GM19035 (cell line): Measurements from ENCODE around the gene HAGHL.
"Not testable (repeated sequence)": the region's sequence is repeated elsewhere in the genome, so short reads cannot be mapped to it uniquely, and the experiment has no call there.

Source experiments
- ATAC-seq: cut with Tn5 transposase; IDR thresholded peaks from one replicate; pipeline ENCODE4 v1.9.1; 2021; ENCODE audit not compliant: unreplicated experiment

The HAGHL gene

DNA sequence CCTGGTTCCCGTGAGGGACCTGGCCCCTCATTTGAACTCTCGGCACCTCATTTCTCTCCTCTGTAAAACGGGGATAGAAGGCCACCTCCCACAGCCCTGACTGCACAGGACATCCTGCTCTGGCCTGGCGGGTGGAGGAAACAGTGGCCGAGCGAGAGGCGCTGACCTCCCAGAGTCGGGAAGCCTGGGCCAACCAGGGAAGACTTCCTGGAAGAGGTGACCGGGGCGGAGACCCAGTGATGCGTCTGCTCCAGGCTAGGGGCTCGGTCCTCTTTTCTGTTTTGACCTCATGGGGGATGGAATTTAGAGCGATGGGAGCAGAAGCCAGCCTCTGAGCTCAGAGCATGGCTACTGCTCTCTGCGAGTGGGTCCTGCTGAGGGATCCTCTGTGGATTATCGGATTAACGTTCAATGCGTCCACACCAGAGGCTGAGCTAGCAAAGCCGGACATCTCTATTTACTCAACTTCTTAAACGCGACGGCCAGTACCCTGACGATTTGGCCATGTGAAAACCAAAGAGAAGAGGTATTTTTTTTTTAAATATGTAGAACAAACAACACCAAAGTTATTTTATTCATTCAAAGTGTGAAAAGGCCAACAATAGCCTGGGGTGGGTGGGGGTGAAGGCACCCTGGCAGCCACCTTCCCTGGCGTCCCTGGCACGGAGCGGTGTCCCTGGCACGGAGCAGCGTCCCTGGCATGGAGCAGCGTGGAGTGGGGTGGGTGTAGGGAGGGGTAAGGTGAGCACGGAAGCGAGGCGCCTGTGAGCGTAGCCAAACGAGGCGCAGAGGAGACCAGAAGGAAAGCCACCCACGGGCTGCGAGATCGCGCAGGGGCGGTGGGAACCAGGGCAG, 24.5 kb downstream of the HAGHL start:
- no peak for ATAC-seq

DNA sequence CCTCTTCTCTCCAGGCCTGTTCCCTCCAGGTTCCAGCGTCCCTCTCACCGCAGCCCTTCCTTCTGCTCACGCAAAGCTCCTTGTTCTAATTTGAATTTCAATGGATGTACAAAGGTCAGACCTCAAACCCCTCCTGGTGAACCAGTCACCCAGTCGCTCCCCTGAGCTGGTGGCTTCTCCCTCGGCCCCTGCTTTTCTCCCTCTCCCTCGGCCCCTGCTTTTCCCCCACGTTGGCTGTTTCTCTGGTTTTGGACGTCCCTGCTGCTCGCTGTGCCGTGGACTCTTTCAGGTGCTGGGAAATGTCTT, 25.1 kb downstream of the HAGHL start:
- ATAC-seq = no peak

DNA sequence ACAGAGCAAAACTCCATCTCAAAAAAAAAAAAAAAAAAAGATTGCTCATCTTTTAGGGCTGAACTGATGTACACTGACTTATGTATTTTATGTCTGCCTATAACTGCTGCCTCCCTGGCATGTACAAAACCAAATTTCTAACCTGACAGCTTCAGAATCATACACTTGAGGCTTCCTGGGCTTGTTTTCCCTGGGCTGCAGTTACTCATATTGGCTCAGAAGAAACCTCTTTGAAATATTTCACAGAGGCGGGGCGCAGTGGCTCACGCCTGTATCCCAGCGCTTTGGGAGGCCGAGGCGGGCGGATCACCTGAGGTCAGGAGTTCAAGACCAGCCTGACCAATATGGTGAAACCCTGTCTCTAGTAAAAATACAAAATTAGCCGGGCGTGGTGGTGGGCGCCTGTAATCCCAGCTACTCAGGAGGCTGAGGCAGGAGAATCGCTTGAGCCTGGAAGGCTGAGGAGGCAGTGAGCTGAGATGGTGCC, 27.3 kb downstream of the HAGHL start:
- not testable (repeated sequence) for ATAC-seq

DNA sequence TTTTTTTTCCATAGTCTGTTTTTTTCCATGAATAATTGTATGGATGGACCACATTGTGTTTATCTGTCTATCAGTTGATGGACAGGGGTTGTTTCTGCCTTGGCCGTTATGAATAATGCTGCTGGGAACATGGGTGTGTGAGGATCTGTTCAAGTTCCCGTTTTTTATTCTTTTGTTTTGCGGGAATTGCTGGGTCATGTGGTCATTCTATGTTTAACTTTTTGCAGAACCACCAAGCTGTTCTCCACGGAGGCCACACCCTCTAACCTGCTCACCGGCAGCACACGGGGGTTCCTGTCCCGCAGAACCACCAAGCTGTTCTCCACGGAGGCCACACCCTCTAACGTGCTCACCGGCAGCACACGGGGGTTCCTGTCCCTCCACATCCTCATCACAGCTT, 27.8 kb downstream of the HAGHL start:
- no peak for ATAC-seq

DNA sequence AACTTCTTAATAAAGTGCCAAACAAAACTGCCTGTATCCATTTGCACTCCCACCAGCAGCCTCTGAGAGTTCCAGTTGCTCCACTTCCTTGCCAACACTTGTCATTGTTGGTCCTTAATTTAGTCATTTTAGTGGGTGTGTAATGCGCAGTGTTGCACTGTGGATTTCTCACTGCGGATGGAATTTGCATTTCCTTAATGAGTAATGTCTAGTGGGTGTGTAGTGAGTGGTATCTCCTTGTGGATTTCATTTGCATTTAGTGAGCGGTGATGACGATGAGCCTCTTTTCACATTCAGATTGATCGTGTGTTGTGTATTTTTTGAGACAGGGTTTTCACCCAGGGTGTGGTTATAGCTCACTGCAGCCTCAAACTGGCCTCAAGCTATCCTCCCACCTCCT, 29.5 kb downstream of the HAGHL start:
- ATAC-seq = no peak

DNA sequence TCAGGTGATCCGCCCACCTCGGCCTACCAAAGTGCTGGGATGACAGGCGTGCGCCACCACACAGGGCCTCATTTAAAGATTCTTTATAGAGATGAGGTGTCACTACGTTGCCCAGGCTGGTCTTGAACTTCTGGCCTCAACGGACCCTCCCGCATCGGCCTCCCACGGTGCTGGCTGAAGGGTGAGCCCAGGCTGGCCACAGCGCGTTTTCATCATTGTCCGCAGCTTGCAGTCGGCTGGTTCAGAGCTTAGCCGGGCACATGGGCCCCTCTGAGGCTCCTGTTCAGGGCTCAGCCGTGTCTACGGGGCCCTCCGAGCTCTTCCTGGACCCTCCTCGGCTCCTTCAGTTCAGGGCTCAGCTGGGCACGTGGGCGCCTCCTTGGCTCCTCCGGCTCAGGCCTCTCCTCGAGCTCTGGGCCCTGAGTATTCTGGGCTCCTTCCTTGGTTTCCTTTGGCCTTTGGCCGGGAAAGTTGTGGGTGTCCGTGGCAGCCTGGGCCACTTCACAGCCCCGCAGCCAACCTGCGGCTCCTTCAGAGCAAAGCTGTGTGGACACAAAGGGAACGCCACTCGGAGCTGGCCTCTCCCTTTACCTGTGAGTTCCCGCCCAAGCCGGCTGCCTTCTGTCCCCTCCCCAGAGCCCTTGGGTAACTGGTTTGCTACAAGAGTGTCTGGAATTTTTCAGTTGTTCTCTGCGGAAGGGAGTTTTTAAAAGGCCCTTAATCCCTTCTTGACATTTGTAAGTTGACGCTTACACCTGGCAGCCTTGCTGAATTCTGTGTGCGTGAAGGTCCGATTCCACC, 32.4 kb downstream of the HAGHL start:
- no peak for ATAC-seq

DNA sequence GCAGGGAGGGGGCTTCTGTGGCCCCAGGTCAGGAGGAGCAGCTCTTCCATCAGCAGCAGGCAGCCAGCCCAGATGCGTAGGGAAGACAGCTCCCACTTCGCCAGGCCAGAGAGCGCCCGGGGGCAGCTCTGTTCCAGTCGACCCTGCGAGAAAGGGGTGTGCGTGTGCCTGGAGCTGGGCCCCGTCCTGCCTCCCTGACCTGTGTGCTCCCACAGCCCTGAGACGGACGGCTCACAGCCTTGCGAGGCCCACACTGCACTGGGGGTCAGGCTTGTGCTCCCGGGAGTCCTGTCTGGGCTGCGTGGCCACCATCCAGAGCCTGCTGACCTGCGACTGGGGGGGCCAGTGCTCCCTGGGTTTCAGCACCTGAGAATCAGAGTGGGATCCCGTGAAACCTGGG, 33.2 kb downstream of the HAGHL start:
- ATAC-seq = no peak

DNA sequence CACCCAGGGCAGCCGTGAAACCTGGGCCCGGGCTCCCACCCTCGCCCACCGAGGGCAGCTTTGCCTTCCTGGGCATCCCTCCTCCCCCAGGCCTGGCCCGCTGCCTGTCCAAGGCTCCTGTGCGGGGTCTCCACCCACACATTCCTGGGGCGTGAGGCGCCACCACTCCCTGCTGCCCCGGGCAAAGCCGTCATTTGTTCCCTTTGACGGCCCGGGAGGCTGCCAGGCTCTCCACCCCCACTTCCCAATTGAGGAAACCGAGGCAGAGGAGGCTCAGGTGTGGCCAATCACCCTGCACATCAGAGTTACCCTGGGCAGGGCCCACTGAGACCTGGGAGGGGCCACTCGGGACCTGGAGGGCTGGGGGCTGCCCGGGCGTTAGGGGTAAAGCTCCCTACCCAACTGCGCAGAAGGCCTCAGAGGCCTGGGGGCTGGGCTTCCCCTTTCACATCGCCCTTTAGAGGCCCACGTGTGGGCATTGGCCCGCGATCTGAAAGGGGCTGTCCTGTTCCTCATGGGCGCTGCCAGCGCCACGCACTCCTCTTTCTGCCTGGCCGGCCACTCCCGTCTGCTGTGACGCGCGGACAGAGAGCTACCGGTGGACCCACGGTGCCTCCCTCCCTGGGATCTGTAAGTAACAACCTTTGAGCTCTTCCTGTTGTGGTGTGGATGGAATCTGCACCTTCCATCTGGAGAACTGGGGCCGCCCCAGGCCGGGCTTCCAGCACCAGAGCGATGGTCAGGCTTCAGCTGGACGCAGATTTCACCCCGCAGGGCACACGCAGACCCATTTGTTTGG, 33.8 kb downstream of the HAGHL start, which contains the start of gene MSLN:
Gene MSLN, plus strand, starts transcription at position 190 of the 799 bp plus-strand sequence. CDS start 1,947 bp downstream, outside the sequence.
- ATAC-seq = no peak

DNA sequence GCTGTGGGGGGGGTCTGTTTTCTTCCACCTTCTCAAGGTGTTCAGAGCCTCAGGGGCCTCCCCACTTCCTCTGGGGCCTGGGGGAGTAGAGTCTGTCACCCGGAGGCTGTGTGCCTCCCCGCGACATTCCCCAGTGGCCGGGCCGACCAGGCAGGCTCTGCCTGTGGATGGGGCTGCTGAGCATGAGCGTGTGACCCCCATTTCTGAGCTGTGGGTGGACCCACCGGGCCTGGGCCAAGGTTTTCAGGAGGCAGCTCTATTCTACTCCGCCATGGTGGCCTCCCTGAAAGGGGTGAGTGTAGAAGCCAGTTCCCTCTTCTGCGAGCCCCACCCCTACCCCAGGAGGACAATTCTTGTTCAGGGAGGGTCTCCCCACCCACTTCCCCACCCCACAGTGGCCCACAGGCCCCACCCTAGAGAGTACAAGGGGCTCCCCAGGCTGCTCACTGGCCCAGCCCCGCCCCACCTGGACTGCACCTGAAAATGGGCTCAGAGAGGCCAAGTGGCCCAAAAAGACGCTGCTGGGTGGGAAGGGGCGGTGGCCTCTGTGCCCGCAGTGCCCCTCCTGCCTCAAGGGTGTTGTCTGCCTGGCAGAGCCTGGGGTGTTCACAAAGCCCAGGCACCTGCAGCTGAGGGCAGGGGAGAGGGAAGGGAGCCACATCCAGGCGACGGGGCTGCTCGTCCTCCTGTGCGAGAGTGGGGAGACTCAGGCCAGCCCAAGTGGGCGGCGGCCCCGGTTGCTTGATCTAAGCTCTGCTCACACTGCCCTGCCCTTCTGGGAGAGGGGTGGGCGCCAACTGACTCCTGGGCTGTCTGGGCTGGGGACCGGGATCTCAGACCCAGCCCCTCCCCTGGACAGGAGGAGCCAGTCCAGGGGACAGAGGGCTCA, 35.0 kb downstream of the HAGHL start:
- ATAC-seq = no peak

DNA sequence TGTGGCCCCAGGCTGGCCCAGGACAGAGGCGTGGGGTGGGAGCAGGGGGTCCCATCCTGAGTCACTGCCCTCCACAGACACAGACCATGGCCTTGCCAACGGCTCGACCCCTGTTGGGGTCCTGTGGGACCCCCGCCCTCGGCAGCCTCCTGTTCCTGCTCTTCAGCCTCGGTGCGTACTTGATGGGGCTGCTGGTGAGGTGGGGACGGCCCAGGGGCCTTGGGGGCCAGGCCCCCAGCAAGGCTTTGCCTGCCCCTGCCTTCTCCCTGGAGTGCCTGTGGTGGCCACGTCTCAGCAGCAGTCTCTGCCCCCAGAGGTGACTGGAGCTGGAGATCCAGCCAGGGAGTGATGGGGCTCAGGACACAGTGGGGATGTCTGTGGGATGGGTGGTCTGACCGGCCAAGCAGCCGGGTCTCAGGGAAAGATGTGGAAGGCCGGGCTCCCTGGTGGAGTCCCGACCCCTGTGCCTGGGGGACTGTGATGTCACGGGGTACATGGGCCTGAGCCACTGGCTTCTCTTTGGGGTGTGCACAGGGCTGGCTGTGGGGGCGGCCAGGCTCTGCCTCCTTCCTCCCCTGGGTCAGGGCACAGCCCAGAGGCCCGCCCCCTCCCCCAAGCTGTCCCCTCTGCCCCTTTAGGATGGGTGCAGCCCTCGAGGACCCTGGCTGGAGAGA, 35.8 kb downstream of the HAGHL start:
- no peak for ATAC-seq

DNA sequence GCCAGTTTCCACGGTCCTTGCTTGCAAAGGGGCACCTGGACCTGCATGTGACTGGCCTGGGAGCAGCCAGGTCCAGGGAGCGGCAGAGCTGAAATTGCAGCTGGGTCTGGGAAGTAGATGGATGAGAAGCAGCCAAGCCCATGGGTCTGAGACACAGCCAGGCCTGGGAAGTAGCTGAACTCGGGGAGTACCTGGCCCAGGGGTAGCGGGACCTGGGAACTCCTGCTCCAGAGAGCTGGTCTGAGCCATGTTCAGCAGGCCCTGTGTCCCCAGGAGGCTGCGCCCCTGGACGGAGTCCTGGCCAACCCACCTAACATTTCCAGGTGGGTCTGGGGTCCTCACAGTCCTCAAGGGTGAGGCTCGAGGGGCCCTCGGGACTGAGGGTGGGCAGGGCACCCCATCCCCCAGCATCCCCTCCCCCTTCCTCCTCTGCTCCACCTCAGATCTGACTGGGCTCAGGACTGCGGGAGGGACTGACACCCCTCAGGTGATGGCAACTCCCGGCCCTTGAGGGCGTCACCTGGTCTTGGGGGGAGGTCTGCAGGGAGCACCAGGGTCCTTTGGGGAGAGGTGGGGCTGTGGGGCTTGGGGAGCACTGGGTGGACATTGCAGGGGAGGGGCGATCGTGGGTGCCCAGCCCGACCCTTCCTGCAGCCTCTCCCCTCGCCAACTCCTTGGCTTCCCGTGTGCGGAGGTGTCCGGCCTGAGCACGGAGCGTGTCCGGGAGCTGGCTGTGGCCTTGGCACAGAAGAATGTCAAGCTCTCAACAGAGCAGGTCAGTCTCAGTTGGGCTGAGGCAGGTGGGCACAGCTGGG, 36.7 kb downstream of the HAGHL start:
- no peak for ATAC-seq

DNA sequence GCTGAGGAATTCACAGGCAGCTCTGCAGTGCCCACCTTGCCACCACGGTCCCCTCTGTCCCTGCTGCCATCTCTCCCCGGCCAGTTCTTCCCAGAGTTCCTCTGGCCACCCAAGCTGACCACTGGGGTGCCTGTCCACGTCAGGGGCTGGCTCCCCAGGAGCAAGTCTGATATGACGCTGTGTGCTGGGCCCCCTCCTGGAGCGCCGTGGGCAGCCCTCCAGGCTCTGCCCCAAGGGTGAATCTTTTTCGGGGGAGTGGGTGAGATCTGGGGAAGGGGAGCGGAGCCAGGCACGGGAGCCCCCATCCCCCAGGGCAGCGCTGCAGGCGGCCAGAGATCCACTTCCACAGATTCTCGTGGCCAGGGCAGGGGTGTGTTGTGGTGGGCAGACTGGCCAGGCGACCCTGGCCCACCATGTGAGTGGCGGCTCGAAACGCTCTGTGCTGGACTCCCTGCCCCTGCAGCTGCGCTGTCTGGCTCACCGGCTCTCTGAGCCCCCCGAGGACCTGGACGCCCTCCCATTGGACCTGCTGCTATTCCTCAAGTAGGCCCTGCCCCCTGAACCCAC, 37.4 kb downstream of the HAGHL start:
- ATAC-seq = no peak

DNA sequence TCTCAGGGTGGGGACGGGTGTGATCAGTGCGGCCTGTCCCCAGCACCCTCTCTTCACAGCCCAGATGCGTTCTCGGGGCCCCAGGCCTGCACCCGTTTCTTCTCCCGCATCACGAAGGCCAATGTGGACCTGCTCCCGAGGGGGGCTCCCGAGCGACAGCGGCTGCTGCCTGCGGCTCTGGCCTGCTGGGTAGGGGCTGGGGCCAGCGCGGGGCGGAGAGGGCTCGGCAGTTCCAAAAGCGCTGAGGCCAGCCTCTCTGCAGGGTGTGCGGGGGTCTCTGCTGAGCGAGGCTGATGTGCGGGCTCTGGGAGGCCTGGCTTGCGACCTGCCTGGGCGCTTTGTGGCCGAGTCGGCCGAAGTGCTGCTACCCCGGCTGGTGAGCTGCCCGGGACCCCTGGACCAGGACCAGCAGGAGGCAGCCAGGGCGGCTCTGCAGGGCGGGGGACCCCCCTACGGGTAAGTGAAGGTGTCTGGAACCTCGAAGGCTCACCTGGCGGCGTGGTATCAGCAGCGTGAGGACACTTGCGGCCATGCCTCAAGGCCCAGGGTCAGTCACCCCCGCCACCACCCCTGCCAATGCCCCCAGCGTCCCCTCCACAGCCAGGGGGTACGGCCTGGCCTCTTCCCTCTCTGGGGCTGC, 38.1 kb downstream of the HAGHL start:
- no peak for ATAC-seq

DNA sequence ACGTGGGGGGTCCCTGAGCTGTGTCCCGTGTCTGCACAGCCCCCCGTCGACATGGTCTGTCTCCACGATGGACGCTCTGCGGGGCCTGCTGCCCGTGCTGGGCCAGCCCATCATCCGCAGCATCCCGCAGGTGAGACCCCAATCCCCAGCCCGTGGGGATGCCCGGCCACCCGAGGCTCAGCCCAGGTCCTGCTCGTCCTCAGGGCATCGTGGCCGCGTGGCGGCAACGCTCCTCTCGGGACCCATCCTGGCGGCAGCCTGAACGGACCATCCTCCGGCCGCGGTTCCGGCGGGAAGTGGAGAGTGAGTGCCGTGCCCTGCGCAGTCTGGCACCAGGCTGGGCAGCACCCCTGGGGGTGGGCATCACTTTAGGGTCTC, 38.6 kb downstream of the HAGHL start:
- no peak for ATAC-seq

DNA sequence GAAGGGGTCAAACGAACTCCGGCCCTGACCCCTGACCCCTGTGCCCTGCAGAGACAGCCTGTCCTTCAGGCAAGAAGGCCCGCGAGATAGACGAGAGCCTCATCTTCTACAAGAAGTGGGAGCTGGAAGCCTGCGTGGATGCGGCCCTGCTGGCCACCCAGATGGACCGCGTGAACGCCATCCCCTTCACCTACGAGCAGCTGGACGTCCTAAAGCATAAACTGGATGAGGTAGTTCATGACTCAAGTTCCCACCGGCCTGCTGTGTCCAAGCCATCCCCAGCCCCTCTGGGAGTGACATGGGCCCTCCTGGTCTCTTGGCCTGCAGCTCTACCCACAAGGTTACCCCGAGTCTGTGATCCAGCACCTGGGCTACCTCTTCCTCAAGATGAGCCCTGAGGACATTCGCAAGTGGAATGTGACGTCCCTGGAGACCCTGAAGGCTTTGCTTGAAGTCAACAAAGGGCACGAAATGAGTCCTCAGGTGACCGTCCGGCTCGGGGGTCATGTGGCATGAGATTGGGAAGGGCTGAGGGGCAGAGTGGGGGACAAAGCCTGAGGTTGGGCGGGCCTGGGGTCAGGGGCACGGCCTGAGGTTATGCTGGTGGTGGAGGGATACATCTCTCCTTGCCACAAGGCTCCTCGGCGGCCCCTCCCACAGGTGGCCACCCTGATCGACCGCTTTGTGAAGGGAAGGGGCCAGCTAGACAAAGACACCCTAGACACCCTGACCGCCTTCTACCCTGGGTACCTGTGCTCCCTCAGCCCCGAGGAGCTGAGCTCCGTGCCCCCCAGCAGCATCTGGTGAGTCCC, 39.3 kb downstream of the HAGHL start:
- ATAC-seq = no peak

DNA sequence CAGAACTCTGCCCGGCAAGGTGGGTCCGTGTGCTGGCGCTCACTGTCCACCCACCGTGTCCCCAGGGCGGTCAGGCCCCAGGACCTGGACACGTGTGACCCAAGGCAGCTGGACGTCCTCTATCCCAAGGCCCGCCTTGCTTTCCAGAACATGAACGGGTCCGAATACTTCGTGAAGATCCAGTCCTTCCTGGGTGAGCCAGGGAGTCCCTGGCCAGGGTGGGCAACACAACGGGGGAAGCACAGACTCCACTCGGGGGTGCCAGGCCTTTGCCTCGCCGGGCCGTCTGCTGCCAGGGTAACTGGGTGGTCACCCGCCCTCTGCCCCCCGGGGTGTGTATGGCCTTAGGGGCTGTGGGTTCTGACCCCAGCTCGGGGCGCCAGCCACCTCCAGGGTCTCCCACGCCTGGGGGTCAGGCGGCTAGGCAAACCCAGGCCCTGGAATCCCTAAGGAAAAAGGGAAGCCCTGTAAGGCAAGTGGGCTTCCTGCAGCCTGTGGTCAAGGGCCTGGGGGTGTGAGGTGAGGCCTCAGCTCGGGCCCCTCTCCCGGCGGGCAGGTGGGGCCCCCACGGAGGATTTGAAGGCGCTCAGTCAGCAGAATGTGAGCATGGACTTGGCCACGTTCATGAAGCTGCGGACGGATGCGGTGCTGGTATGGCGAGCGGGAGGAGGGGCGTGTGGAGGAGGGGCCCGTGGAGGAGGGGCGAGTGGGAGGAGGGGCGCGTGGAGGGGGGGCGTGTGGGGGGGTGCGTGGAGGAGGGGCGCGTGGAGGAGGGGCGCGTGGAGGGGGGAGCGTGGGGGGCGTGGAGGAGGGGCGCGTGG, 40.1 kb downstream of the HAGHL start:
- no peak for ATAC-seq
